Karpas-422 (cell line): ENCODE data around the gene NLRC5. TPM values are rescaled to one million over a fixed set of nuclear protein-coding genes. Genes with fewer than 3 reads are reported as not detected.

ENCODE experiments used
- DNase-seq: peaks from one replicate; pipeline ENCODE4 v3.0.0-alpha.2; 2015
- H2AFZ ChIP-seq: fragments of 200-600 bp; sonication (generic); 2 replicates; pipeline ENCODE4 v1.6.1; 2014; ENCODE audit warnings: antibody characterized with exemption, low read length, mixed read lengths
- H3K27ac ChIP-seq: fragments of 200-600 bp; sonication (generic); 2 replicates; pipeline ENCODE4 v1.5.1; 2014; ENCODE audit warnings: mild to moderate bottlenecking, low read length, moderate library complexity
- H3K27me3 ChIP-seq: fragments of 200-600 bp; sonication (generic); 2 replicates; pipeline ENCODE4 v1.6.1; 2014; ENCODE audit warnings: low read length, mixed read lengths
- H3K36me3 ChIP-seq: fragments of 200-600 bp; sonication (generic); 2 replicates; pipeline ENCODE4 v1.6.1; 2014; ENCODE audit warnings: low read length, mixed read lengths; ENCODE audit not compliant: insufficient read depth
- H3K4me1 ChIP-seq: fragments of 200-600 bp; sonication (generic); 2 replicates; pipeline ENCODE4 v1.6.1; 2014; ENCODE audit warnings: mild to moderate bottlenecking, low read length, mixed read lengths
- H3K4me2 ChIP-seq: fragments of 200-600 bp; sonication (generic); 2 replicates; pipeline ENCODE4 v1.6.1; 2014; ENCODE audit warnings: low read length, low read depth, mild to moderate bottlenecking; ENCODE audit not compliant: poor library complexity, severe bottlenecking
- H3K4me3 ChIP-seq: fragments of 200-600 bp; sonication (generic); 2 replicates; pipeline ENCODE4 v1.5.1; 2014; ENCODE audit warnings: mild to moderate bottlenecking, antibody characterized with exemption, low read length, mixed read lengths
- H3K79me2 ChIP-seq: fragments of 200-600 bp; sonication (generic); 2 replicates; pipeline ENCODE4 v1.6.1; 2014; ENCODE audit warnings: mild to moderate bottlenecking, low read length, mixed read lengths
- H3K9ac ChIP-seq: fragments of 200-600 bp; sonication (generic); 2 replicates; pipeline ENCODE4 v1.6.0; 2014; ENCODE audit warnings: low read length
- H3K9me2 ChIP-seq: fragments of 200-600 bp; sonication (generic), shearing (Covaris generic); replicated peaks from 2 replicates; pipeline ENCODE4 v1.6.0; 2014; ENCODE audit warnings: mild to moderate bottlenecking, low read length, moderate library complexity; ENCODE audit not compliant: insufficient read depth
- H3K9me3 ChIP-seq: fragments of 300-700, 200-600 bp; sonication (generic); 2 replicates; pipeline ENCODE4 v1.6.1; 2014; ENCODE audit warnings: low read length, mixed read lengths
- H4K20me1 ChIP-seq: fragments of 200-600 bp; sonication (generic); 2 replicates; pipeline ENCODE4 v1.6.1; 2014; ENCODE audit warnings: mild to moderate bottlenecking, antibody characterized with exemption, low read length, low read depth; ENCODE audit not compliant: insufficient read depth
- total RNA-seq: library from RNA; depleted of rRNA; stranded (reverse); fragments of >200 nt; shearing (Covaris generic); gene quantifications from 2 replicates; pipeline ENCODE4 v1.2.3, GENCODE V29; 2014; ENCODE audit warnings: low replicate concordance

Gene NLRC5
- total RNA-seq, 1 experiment from 2014 or later: 116 TPM

GRCh38 chr16:57009643-57010170 lies 20.4 kb downstream of the NLRC5 start:
- Histone ChIP-seq H3K79me2 (peaks cover 63% of the 10 kb centered on the region), H3K9me2 (no peaks in the 10 kb centered on the region), H3K9ac (no peak overlapping the region), H3K9me3 (no peaks in the 10 kb centered on the region), H3K4me2 (no peak overlapping the region), H3K4me3 (no peak overlapping the region), H3K27ac (peak overlapping the region; percentile 87), H3K4me1 (peaks cover 93% of the 10 kb centered on the region), H2AFZ (no peak overlapping the region), H3K36me3 (no peaks in the 10 kb centered on the region), H4K20me1 (no peaks in the 10 kb centered on the region), H3K27me3 (no peaks in the 10 kb centered on the region)
- no peak for DNase-seq

- DNase-seq: no peak
- Histone ChIP-seq H2AFZ (no peak overlapping the region), H3K4me1 (peaks cover 67% of the 10 kb centered on the region), H3K9me3 (no peaks in the 10 kb centered on the region), H3K36me3 (peaks cover 5% of the 10 kb centered on the region; the same call in 1 of the 2 replicates), H3K79me2 (peaks cover 66% of the 10 kb centered on the region), H3K27ac (peak overlapping the region; percentile 87), H4K20me1 (no peaks in the 10 kb centered on the region), H3K9ac (no peak overlapping the region), H3K27me3 (no peaks in the 10 kb centered on the region), H3K9me2 (no peaks in the 10 kb centered on the region), H3K4me2 (no peak overlapping the region), H3K4me3 (no peak overlapping the region)
Measured at GRCh38 chr16:57012353-57012752, 23.0 kb downstream of the NLRC5 start.

- Histone ChIP-seq H3K27ac (peak overlapping the region; percentile 87), H2AFZ (no peak overlapping the region), H3K4me2 (no peak overlapping the region), H3K9me2 (no peaks in the 10 kb centered on the region), H3K9me3 (no peaks in the 10 kb centered on the region), H4K20me1 (no peaks in the 10 kb centered on the region), H3K36me3 (peaks cover 12% of the 10 kb centered on the region), H3K4me1 (peaks cover 67% of the 10 kb centered on the region), H3K27me3 (no peaks in the 10 kb centered on the region), H3K4me3 (no peak overlapping the region), H3K79me2 (peaks cover 58% of the 10 kb centered on the region), H3K9ac (no peak overlapping the region)
- no peak for DNase-seq
Measured at GRCh38 chr16:57013229-57013628, 23.9 kb downstream of the NLRC5 start.

- H3K4me3 ChIP-seq: no peak overlapping the region
Measured at GRCh38 chr16:57013902-57014301, 24.5 kb downstream of the NLRC5 start.

GRCh38 chr16:57016301-57016700 lies 26.9 kb downstream of the NLRC5 start:
- peaks cover 58% of the 10 kb centered on the region for H3K4me1 ChIP-seq
- no peaks in the 10 kb centered on the region for H3K9me3 ChIP-seq
- DNase-seq: no peak
- no peak overlapping the region for H2AFZ ChIP-seq
- peaks cover 41% of the 10 kb centered on the region for H3K79me2 ChIP-seq
- 0 out of 2 replicates have a peak overlapping the region, but pooled peaks have one; percentile 41 for H3K27ac ChIP-seq
- H3K4me3 ChIP-seq: no peak overlapping the region
- no peaks in the 10 kb centered on the region for H3K9me2 ChIP-seq
- no peak overlapping the region for H3K9ac ChIP-seq
- no peaks in the 10 kb centered on the region for H3K27me3 ChIP-seq
- H3K36me3 ChIP-seq: peaks cover 16% of the 10 kb centered on the region
- no peak overlapping the region for H3K4me2 ChIP-seq
- H4K20me1 ChIP-seq: no peaks in the 10 kb centered on the region

More at GRCh38 chr16:57013902-57014301, 24.5 kb downstream of the NLRC5 start:
- no peaks in the 10 kb centered on the region for H3K9me2 ChIP-seq
- no peaks in the 10 kb centered on the region for H3K27me3 ChIP-seq
- H3K27ac ChIP-seq: peak overlapping the region; percentile 87
- H3K36me3 ChIP-seq: peaks cover 12% of the 10 kb centered on the region
- H3K9me3 ChIP-seq: no peaks in the 10 kb centered on the region
- peak overlapping the region; percentile 7 for H3K4me2 ChIP-seq
- peaks cover 54% of the 10 kb centered on the region for H3K79me2 ChIP-seq
- peaks cover 69% of the 10 kb centered on the region for H3K4me1 ChIP-seq
- DNase-seq: peak; percentile 56
- no peaks in the 10 kb centered on the region for H4K20me1 ChIP-seq
- no peak overlapping the region for H3K9ac ChIP-seq
- no peak overlapping the region for H2AFZ ChIP-seq

GRCh38 chr16:57016831-57017230 lies 27.5 kb downstream of the NLRC5 start:
- Histone ChIP-seq H3K4me3 (no peak overlapping the region), H3K36me3 (peaks cover 16% of the 10 kb centered on the region), H3K9ac (no peak overlapping the region), H3K79me2 (peaks cover 36% of the 10 kb centered on the region), H3K27ac (no peak overlapping the region), H4K20me1 (no peaks in the 10 kb centered on the region), H3K9me3 (no peaks in the 10 kb centered on the region), H3K4me2 (no peak overlapping the region), H3K4me1 (peaks cover 52% of the 10 kb centered on the region), H2AFZ (no peak overlapping the region), H3K9me2 (no peaks in the 10 kb centered on the region), H3K27me3 (no peaks in the 10 kb centered on the region)
- DNase-seq: no peak

GRCh38 chr16:57017251-57017650 lies 27.9 kb downstream of the NLRC5 start:
- no peaks in the 10 kb centered on the region for H3K27me3 ChIP-seq
- H3K79me2 ChIP-seq: peaks cover 32% of the 10 kb centered on the region
- peaks cover 16% of the 10 kb centered on the region for H3K36me3 ChIP-seq
- H3K27ac ChIP-seq: peak overlapping the region; percentile 65; the same call in 1 of the 2 replicates
- H3K9ac ChIP-seq: no peak overlapping the region
- no peak overlapping the region for H3K4me3 ChIP-seq
- no peak for DNase-seq
- peaks cover 48% of the 10 kb centered on the region for H3K4me1 ChIP-seq
- no peaks in the 10 kb centered on the region for H3K9me2 ChIP-seq
- H3K9me3 ChIP-seq: no peaks in the 10 kb centered on the region
- no peak overlapping the region for H2AFZ ChIP-seq
- no peak overlapping the region for H3K4me2 ChIP-seq
- H4K20me1 ChIP-seq: no peaks in the 10 kb centered on the region

- H3K27me3 ChIP-seq: no peaks in the 10 kb centered on the region
- no peak overlapping the region for H3K4me3 ChIP-seq
- no peaks in the 10 kb centered on the region for H3K9me3 ChIP-seq
- no peak overlapping the region for H2AFZ ChIP-seq
- peak overlapping the region; percentile 65 for H3K27ac ChIP-seq
- peaks cover 13% of the 10 kb centered on the region for H3K79me2 ChIP-seq
- no peak for DNase-seq
- no peaks in the 10 kb centered on the region for H4K20me1 ChIP-seq
- H3K9me2 ChIP-seq: no peaks in the 10 kb centered on the region
- no peak overlapping the region for H3K9ac ChIP-seq
- peaks cover 24% of the 10 kb centered on the region for H3K4me1 ChIP-seq
- no peak overlapping the region for H3K4me2 ChIP-seq
- H3K36me3 ChIP-seq: peaks cover 16% of the 10 kb centered on the region
Measured at GRCh38 chr16:57019746-57020145, 30.4 kb downstream of the NLRC5 start.
